Activated CD8-positive, alpha-beta T cell treated with anti-CD3 and anti-CD28 coated beads for 36 hours (primary cell): ENCODE results near the gene MAPK1. TPM values are rescaled to one million over a fixed set of nuclear protein-coding genes. Genes with fewer than 3 reads are reported as not detected.
"Not testable (repeated sequence)": the region's sequence is repeated elsewhere in the genome, so short reads cannot be mapped to it uniquely, and the experiment has no call there.

Experiments
- ATAC-seq: fragments of 200-7000 bp; cut with Tn5 transposase; one replicate; pipeline ENCODE4 v1.10.0; 2021; ENCODE audit warnings: mild to moderate bottlenecking, moderate library complexity
- CTCF ChIA-PET: fragments of 350-600 bp; sonication (Branson Sonifier 250); formaldehyde crosslinking; loops from one replicate; lab custom pipeline; 2021; ENCODE audit warnings: antibody characterized with exemption; lab: Charles Lee
- POLR2A ChIA-PET: fragments of 350-600 bp; sonication (Branson Sonifier 250); formaldehyde crosslinking; loops from one replicate; lab custom pipeline; 2021; ENCODE audit warnings: antibody characterized with exemption; lab: Charles Lee
- DNase-seq: peaks from one replicate; pipeline ENCODE4 v3.0.0-alpha.2; 2020
- H3K27ac Mint-ChIP-seq: one replicate; pipeline ENCODE4 v1.8.0; 2021; ENCODE audit warnings: mild to moderate bottlenecking, mixed read lengths
- H3K27me3 Mint-ChIP-seq: one replicate; pipeline ENCODE4 v1.8.0; 2021; ENCODE audit warnings: mixed read lengths
- H3K36me3 Mint-ChIP-seq: one replicate; pipeline ENCODE4 v1.8.0; 2021; ENCODE audit warnings: low read depth, mixed read lengths
- H3K4me1 Mint-ChIP-seq: one replicate; pipeline ENCODE4 v1.8.0; 2021; ENCODE audit warnings: low read depth, mixed read lengths
- H3K4me3 Mint-ChIP-seq: one replicate; pipeline ENCODE4 v1.8.0; 2021; ENCODE audit warnings: mild to moderate bottlenecking, moderate library complexity, mixed read lengths
- H3K9me3 Mint-ChIP-seq: one replicate; pipeline ENCODE4 v1.8.0; 2021; ENCODE audit warnings: mixed read lengths
- intact Hi-C: fragments of 100-400 bp; cut with micrococcal nuclease; formaldehyde crosslinking; loops from one replicate; pipeline ENCODE4 v1.10.0; 2022
- total RNA-seq, 2 experiments: library from RNA; stranded (reverse); gene quantifications; one replicate each; pipeline ENCODE4 v1.2.3, GENCODE V29; 2021
- TF ChIP-seq, protein P1 (sequence below): fragments of 200-600 bp; IDR thresholded peaks from one replicate; pipeline ENCODE4 v1.8.0; 2022; ENCODE audit warnings: antibody characterized with exemption, mild to moderate bottlenecking

The MAPK1 gene
- total RNA-seq, 2 experiments from 2014 or later, result 87.1 to 93.4 TPM

GRCh38 chr22:21802056-21802455 is 65.4 kb downstream of the MAPK1 start:
- H3K27me3 Mint-ChIP-seq, result no peaks in the 10 kb centered on the region
- ATAC-seq (no peak), DNase-seq (no peak)
- H3K27ac Mint-ChIP-seq, result no peak overlapping the region
- no peaks in the 10 kb centered on the region for H3K9me3 Mint-ChIP-seq
- CTCF ChIA-PET, result interaction anchor here (0.7 to 1.0 kb wide), 2 partner anchors 136 to 150 kb away, joined by 3 read pairs; partner anchors contain the start of gene PPM1F
- peaks cover 50% of the 10 kb centered on the region for H3K36me3 Mint-ChIP-seq
- peaks cover 7% of the 10 kb centered on the region for H3K4me1 Mint-ChIP-seq
- intact Hi-C loops, result no loop called here
- TF ChIP-seq, protein P1, sequence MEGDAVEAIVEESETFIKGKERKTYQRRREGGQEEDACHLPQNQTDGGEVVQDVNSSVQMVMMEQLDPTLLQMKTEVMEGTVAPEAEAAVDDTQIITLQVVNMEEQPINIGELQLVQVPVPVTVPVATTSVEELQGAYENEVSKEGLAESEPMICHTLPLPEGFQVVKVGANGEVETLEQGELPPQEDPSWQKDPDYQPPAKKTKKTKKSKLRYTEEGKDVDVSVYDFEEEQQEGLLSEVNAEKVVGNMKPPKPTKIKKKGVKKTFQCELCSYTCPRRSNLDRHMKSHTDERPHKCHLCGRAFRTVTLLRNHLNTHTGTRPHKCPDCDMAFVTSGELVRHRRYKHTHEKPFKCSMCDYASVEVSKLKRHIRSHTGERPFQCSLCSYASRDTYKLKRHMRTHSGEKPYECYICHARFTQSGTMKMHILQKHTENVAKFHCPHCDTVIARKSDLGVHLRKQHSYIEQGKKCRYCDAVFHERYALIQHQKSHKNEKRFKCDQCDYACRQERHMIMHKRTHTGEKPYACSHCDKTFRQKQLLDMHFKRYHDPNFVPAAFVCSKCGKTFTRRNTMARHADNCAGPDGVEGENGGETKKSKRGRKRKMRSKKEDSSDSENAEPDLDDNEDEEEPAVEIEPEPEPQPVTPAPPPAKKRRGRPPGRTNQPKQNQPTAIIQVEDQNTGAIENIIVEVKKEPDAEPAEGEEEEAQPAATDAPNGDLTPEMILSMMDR, result no peak
- H3K4me3 Mint-ChIP-seq, result no peak overlapping the region
- POLR2A ChIA-PET, result no interaction called here

DNA sequence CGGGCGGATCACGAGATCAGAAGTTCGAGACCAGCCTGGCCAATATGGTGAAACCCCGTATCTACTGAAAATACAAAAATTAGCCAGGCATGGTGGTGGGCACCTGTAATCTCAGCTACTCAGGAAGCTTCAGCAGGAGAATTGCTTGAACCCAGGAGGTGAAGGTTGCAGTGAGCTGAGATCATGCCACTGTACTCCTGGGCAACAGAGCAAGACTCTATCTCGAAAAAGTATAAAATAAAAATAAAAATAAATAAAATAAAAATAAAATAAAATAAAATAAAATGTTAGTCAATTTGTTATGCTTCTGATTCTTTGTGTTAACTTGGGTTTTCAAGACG is 66.2 kb downstream of the MAPK1 start:
- peaks cover 49% of the 10 kb centered on the region for H3K36me3 Mint-ChIP-seq
- H3K4me3 Mint-ChIP-seq, H3K27ac Mint-ChIP-seq, POLR2A ChIA-PET, H3K27me3 Mint-ChIP-seq, CTCF ChIA-PET, ATAC-seq, intact Hi-C loops, DNase-seq, H3K4me1 Mint-ChIP-seq, H3K9me3 Mint-ChIP-seq: not testable (repeated sequence)

DNA sequence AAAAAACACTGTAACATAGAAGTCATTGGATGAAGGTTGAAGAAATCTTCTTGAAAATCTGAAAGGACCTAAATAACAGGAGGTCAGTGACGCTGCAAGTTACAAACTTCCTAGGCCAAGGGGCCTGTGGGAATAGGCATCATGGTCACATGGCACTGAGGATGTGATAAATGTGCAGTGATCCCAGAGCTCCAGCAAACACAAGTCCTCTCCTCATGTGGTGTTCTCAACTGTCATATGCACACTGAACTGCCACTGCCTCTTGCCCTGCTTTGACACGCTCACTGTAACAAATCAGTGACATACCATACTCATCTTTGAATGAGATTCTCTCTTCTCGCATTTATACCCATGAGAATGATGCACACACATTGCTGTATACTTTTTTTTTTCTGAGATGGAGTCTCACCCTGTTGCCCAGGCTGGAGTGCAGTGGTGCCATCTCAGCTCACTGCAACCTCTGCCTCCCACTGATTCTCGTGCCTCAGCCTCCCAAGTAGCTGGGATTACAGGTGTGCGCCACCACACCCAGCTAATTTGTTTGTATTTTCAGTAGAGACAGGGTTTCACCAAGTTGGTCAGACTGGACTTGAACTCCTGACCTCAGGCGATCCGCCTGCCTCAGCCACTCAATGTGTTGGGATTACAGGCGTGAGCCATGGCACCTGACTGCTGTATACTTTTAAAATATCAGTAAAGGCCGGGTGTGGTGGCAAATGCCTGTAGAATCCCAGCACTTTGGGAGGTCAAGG is 66.7 kb downstream of the MAPK1 start:
- no peak overlapping the region for H3K4me3 Mint-ChIP-seq
- no peak for DNase-seq
- TF ChIP-seq, protein P1, result no peak
- intact Hi-C loops, result no loop called here
- no peak overlapping the region for H3K27ac Mint-ChIP-seq
- ChIA-PET CTCF (no interaction called here), POLR2A (no interaction called here)
- peaks cover 47% of the 10 kb centered on the region for H3K36me3 Mint-ChIP-seq
- ATAC-seq, result no peak
- no peaks in the 10 kb centered on the region for H3K27me3 Mint-ChIP-seq
- H3K9me3 Mint-ChIP-seq, result no peaks in the 10 kb centered on the region
- peaks cover 10% of the 10 kb centered on the region for H3K4me1 Mint-ChIP-seq

GRCh38 chr22:21797444-21798221 is 69.8 kb downstream of the MAPK1 start:
- CTCF ChIA-PET, result interaction anchor here (0.9 kb wide), 1 partner anchor 13 kb away, joined by 3 read pairs; no protein-coding TSS in a partner anchor
- intact Hi-C loops, result no loop called here
- no peak overlapping the region for H3K27ac Mint-ChIP-seq

GRCh38 chr22:21796863-21797262 is 70.6 kb downstream of the MAPK1 start:
- H3K36me3 Mint-ChIP-seq, result peaks cover 28% of the 10 kb centered on the region
- no peaks in the 10 kb centered on the region for H3K9me3 Mint-ChIP-seq
- H3K4me1 Mint-ChIP-seq, result peaks cover 9% of the 10 kb centered on the region
- TF ChIP-seq, protein P1, result no peak
- DNase-seq (no peak), ATAC-seq (no peak)
- ChIA-PET POLR2A (no interaction called here), CTCF (interaction anchor here (0.9 kb wide), 1 partner anchor 12 kb away, joined by 3 read pairs; no protein-coding TSS in a partner anchor)
- H3K4me3 Mint-ChIP-seq, result no peak overlapping the region
- no peak overlapping the region for H3K27ac Mint-ChIP-seq
- intact Hi-C loops, result no loop called here
- H3K27me3 Mint-ChIP-seq, result no peaks in the 10 kb centered on the region

More at GRCh38 chr22:21797444-21798221, 69.8 kb downstream of the MAPK1 start:
- no peak for DNase-seq
- H3K4me1 Mint-ChIP-seq, result peaks cover 8% of the 10 kb centered on the region
- peaks cover 33% of the 10 kb centered on the region for H3K36me3 Mint-ChIP-seq
- POLR2A ChIA-PET, result no interaction called here
- no peak for ATAC-seq
- H3K4me3 Mint-ChIP-seq, result no peak overlapping the region
- H3K9me3 Mint-ChIP-seq, result no peaks in the 10 kb centered on the region
- no peaks in the 10 kb centered on the region for H3K27me3 Mint-ChIP-seq
- TF ChIP-seq, protein P1, result no peak
